ENCODE data around the gene KSR2. TPM values are rescaled to one million over a fixed set of nuclear protein-coding genes. Genes with fewer than 3 reads are reported as not detected.

The KSR2 gene
- total RNA-seq, 2 donors from 2014 or later = 0.66 to 1.0 TPM

DNA sequence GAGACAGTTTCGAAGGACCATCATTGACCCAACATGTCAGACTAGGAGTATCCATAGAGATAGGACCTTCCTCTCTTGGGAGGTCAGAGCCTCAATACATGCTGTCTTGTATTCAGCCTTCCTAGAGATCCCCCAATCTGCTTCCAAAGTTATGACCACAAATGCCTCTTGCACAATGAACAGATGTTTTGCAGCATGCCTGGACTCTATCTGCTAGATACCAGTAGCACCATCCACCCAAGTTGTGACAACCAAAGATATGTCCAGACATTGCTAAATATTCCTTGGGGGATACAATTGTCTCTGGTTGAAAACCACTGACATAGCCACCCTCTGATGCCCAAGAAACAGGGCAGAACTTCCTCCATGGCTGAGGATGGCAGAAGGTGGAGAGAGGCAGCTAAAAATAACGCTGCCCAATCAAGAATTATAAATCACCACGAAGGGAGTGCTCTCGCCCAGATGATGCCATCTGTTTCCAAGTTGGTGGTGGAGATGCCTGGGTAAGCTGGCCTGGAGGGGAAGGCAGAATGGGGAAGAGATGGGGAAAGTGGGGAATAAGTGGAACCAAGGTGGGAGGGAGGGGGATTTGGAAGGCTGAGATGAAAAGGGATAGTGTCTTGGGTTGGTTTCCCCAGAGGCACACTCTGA, 564.5 kb downstream of the KSR2 start:
- H3K27ac ChIP-seq = no peak overlapping the region

DNA sequence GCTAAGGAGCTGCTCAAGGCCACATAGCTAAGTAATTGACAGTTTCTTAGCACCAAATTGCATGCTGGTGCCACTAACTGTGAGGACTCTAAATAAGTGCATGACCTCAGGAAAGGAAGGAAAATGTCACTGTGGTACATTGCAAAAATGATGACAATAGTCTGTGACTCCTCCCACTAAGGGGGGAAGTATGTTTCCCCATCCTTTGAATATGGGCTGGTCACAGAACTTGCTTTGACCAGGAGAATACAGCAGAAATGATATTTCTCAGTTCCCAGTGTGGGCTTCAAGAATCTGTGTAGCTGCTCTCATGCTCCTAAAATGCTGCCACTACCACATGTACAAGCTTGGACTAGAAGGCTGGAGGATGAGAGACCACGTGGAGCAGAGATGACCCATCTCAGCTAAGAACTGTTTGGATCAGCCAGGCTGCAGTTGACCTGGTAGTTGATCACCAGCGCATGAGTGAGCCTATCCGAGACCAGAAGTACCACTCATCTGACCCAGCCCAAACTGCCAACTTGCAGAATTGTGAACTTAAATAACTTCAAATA, 565.1 kb downstream of the KSR2 start:
- no peaks in the 10 kb centered on the region for H3K36me3 ChIP-seq (replicated peaks in 1 of 2; ENCODE audit: insufficient read depth in 1 of 2, low read depth in 2 of 2)
- H3K27ac ChIP-seq = no peak overlapping the region
- intact Hi-C loops (cut with DNase I) = no loop called here
- no peak for ATAC-seq
- no peaks in the 10 kb centered on the region for H3K9me3 ChIP-seq
- no peak overlapping the region for H3K4me3 ChIP-seq
- DNase-seq = no peak
- no peaks in the 10 kb centered on the region for H3K27me3 ChIP-seq
- H3K4me1 ChIP-seq = peaks cover 20% of the 10 kb centered on the region
- WGBS, 2 donors = 94 to 98% methylated on average over 3 of the region's 3 CpGs
- TF ChIP-seq, protein P1, sequence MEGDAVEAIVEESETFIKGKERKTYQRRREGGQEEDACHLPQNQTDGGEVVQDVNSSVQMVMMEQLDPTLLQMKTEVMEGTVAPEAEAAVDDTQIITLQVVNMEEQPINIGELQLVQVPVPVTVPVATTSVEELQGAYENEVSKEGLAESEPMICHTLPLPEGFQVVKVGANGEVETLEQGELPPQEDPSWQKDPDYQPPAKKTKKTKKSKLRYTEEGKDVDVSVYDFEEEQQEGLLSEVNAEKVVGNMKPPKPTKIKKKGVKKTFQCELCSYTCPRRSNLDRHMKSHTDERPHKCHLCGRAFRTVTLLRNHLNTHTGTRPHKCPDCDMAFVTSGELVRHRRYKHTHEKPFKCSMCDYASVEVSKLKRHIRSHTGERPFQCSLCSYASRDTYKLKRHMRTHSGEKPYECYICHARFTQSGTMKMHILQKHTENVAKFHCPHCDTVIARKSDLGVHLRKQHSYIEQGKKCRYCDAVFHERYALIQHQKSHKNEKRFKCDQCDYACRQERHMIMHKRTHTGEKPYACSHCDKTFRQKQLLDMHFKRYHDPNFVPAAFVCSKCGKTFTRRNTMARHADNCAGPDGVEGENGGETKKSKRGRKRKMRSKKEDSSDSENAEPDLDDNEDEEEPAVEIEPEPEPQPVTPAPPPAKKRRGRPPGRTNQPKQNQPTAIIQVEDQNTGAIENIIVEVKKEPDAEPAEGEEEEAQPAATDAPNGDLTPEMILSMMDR (IDR thresholded peaks at IDR 0.05) = no peak
- no peak for TF ChIP-seq POLR2A (IDR thresholded peaks at IDR 0.05)

More for the DNA sequence above, 564.5 kb downstream of the KSR2 start:
- peaks cover 27% of the 10 kb centered on the region for H3K4me1 ChIP-seq
- DNase-seq (no peak), ATAC-seq (no peak)
- no peaks in the 10 kb centered on the region for H3K9me3 ChIP-seq
- no peaks in the 10 kb centered on the region for H3K36me3 ChIP-seq (replicated peaks in 1 of 2; ENCODE audit: insufficient read depth in 1 of 2, low read depth in 2 of 2)
- WGBS, 2 donors = 79 to 85% methylated on average over 4 of the region's 4 CpGs
- no peaks in the 10 kb centered on the region for H3K27me3 ChIP-seq
- no peak for TF ChIP-seq POLR2A (IDR thresholded peaks at IDR 0.05)
- TF ChIP-seq, protein P1 (IDR thresholded peaks at IDR 0.05) = no peak
- H3K4me3 ChIP-seq = no peak overlapping the region
- intact Hi-C loops (cut with DNase I) = no loop called here

Other genes with a start within 250 kb of the KSR2 start
- gene RFC5, start 47.7 kb upstream of the KSR2 start, total RNA-seq = 1 to 10 TPM; 4.6 to 6.2 TPM
- gene WSB2, start 92.2 kb upstream of the KSR2 start, total RNA-seq = 10 to 100 TPM; 28.7 to 48.0 TPM
- 10 to 100 TPM; 20.4 to 41.0 TPM for gene VSIG10, start 135.0 kb upstream of the KSR2 start, total RNA-seq
- gene PEBP1, start 167.1 kb upstream of the KSR2 start, total RNA-seq = 100 to 1,000 TPM; 136 to 334 TPM